SK-N-SH (cell line): ENCODE results near the gene STRN. TPM values are rescaled to one million over a fixed set of nuclear protein-coding genes. Genes with fewer than 3 reads are reported as not detected.

Source experiments
- CTCF ChIA-PET: fragments of 300-600, 350-600 bp; formaldehyde crosslinking; extraction: SDS; loops from one replicate; lab custom pipeline; 2021; lab: Yijun Ruan, JAX
- POLR2A ChIA-PET: fragments of 350-600 bp; sonication (Branson Sonifier 250); formaldehyde crosslinking; extraction: SDS; loops from one replicate; lab custom pipeline; 2020; ENCODE audit warnings: antibody characterized with exemption, inconsistent platforms; lab: Yijun Ruan, JAX
- DNase-seq: peaks from one replicate; pipeline ENCODE4 v3.0.0; 2012
- H2AFZ ChIP-seq: fragments of 200-600 bp; sonication (generic); 2 replicates; pipeline ENCODE4 v1.8.1; 2016; ENCODE audit warnings: antibody characterized with exemption, mild to moderate bottlenecking, low read depth
- H3F3A ChIP-seq: fragments of 200-600 bp; sonication (generic); replicated peaks from 2 replicates; pipeline ENCODE3; 2016; ENCODE audit warnings: antibody characterized with exemption, mild to moderate bottlenecking; ENCODE audit not compliant: insufficient read depth
- H3K27ac ChIP-seq, 2 experiments: fragments of 200-500 bp in 1 of 2; fragments of 200-600 bp in 1 of 2; sonication (Bioruptor generic) in 1 of 2; sonication (generic), shearing (Covaris generic) in 1 of 2; 2 replicates each; pipeline versions ENCODE4 v1.5.1 to v1.6.1; 2014 to 2016; ENCODE audit warnings: low read depth in 2 of 2, inconsistent platforms in 1 of 2, low read length in 1 of 2, mild to moderate bottlenecking in 1 of 2, mixed read lengths in 1 of 2
- H3K27me3 ChIP-seq: fragments of 200-600 bp; sonication (generic), shearing (Covaris generic); 2 replicates; pipeline ENCODE4 v1.6.1; 2016; ENCODE audit warnings: mixed run types; ENCODE audit not compliant: insufficient read depth
- H3K36me3 ChIP-seq, 2 experiments: fragments of 200-500 bp in 1 of 2; fragments of 200-600 bp in 1 of 2; sonication (Bioruptor generic) in 1 of 2; sonication (generic) in 1 of 2; replicated peaks in 1 of 2; 2 replicates each; pipeline versions ENCODE3 to v1.5.1; 2014 to 2016; ENCODE audit warnings: low read length in 1 of 2, mild to moderate bottlenecking in 1 of 2; ENCODE audit not compliant: insufficient read depth in 2 of 2, control insufficient read depth in 1 of 2
- H3K4me1 ChIP-seq, 2 experiments: fragments of 200-500 bp in 1 of 2; fragments of 200-600 bp in 1 of 2; sonication (Bioruptor generic) in 1 of 2; sonication (generic), shearing (Covaris generic) in 1 of 2; 2 replicates each; pipeline versions ENCODE4 v1.5.1 to v1.6.1; 2014 to 2016; ENCODE audit warnings: low read depth in 1 of 2, low read length in 1 of 2, mixed run types in 1 of 2; ENCODE audit not compliant: insufficient read depth in 2 of 2, control insufficient read depth in 1 of 2
- H3K4me2 ChIP-seq: fragments of 200-600 bp; sonication (generic), shearing (Covaris generic); 2 replicates; pipeline ENCODE4 v1.6.1; 2017; ENCODE audit warnings: mixed run types
- H3K4me3 ChIP-seq, 2 experiments: fragments of 200-500 bp in 1 of 2; fragments of 200-600 bp in 1 of 2; sonication (Bioruptor generic) in 1 of 2; sonication (generic), shearing (Covaris generic) in 1 of 2; 2 replicates each; pipeline versions ENCODE4 v1.5.1 to v1.8.1; 2014 to 2016; ENCODE audit warnings: low read depth in 2 of 2, inconsistent platforms in 1 of 2, low read length in 1 of 2, mild to moderate bottlenecking in 1 of 2, mixed read lengths in 1 of 2, moderate library complexity in 1 of 2
- H3K79me2 ChIP-seq: fragments of 200-600 bp; sonication (generic); 2 replicates; pipeline ENCODE4 v1.8.1; 2017; ENCODE audit warnings: mild to moderate bottlenecking; ENCODE audit not compliant: insufficient read depth
- H3K9ac ChIP-seq: fragments of 200-600 bp; sonication (generic); 2 replicates; pipeline ENCODE4 v1.6.1; 2017; ENCODE audit warnings: mixed run types
- H3K9me2 ChIP-seq: fragments of 200-600 bp; sonication (generic); 2 replicates; pipeline ENCODE4 v1.6.1; 2017; ENCODE audit warnings: mixed run types
- H3K9me3 ChIP-seq: fragments of 200-600 bp; sonication (generic); 2 replicates; pipeline ENCODE4 v1.6.1; 2017; ENCODE audit warnings: mixed run types, mild to moderate bottlenecking, moderate library complexity
- H4K20me1 ChIP-seq: fragments of 200-600 bp; sonication (generic); 2 replicates; pipeline ENCODE4 v1.6.1; 2017; ENCODE audit warnings: mild to moderate bottlenecking, mixed run types; ENCODE audit not compliant: insufficient read depth
- CHD2 ChIP-seq: fragments of 150-350 bp; IDR thresholded peaks from 2 replicates; pipeline ENCODE4 v1.6.1; 2018; ENCODE audit warnings: low read length; ENCODE audit not compliant: partially characterized antibody
- EZH2phosphoT487 ChIP-seq: fragments of 200-600 bp; sonication (generic); IDR thresholded peaks from 2 replicates; pipeline ENCODE4 v1.6.1; 2017; ENCODE audit warnings: low read depth, mixed run types, mild to moderate bottlenecking, antibody characterized with exemption, moderate library complexity, borderline replicate concordance
- FOXJ3 ChIP-seq: sonication (generic); formaldehyde crosslinking; IDR thresholded peaks from 2 replicates; pipeline ENCODE4 v1.5.1; 2020; ENCODE audit warnings: mild to moderate bottlenecking, missing genetic modification reagents
- FOXM1 ChIP-seq: IDR thresholded peaks from 2 replicates; pipeline ENCODE4 v1.4.0; 2012; ENCODE audit warnings: low read depth, mild to moderate bottlenecking
- GATA2 ChIP-seq: sonication (generic); formaldehyde crosslinking; IDR thresholded peaks from 2 replicates; pipeline ENCODE4 v1.5.0; 2020; ENCODE audit warnings: mild to moderate bottlenecking, missing genetic modification reagents
- JUND ChIP-seq: IDR thresholded peaks from 2 replicates; pipeline ENCODE4 v1.4.0; 2012
- MEF2A ChIP-seq: IDR thresholded peaks from 2 replicates; pipeline ENCODE4 v1.4.0; 2012; ENCODE audit warnings: low read depth, borderline replicate concordance
- POLR2AphosphoS5 ChIP-seq: IDR thresholded peaks from 2 replicates; pipeline ENCODE4 v1.6.1; 2012; ENCODE audit warnings: low read depth, low read length
- RAD21 ChIP-seq: IDR thresholded peaks from 2 replicates; pipeline ENCODE4 v1.6.1; 2012; ENCODE audit warnings: mild to moderate bottlenecking, low read length
- RCOR1 ChIP-seq: fragments of 150-350 bp; IDR thresholded peaks from 2 replicates; pipeline ENCODE4 v1.6.1; 2017; ENCODE audit warnings: antibody characterized with exemption, low read length
- RFX5 ChIP-seq: IDR thresholded peaks from 2 replicates; pipeline ENCODE4 v1.6.1; 2012; ENCODE audit warnings: mild to moderate bottlenecking, improper control_type of control experiment, low read length
- RXRA ChIP-seq: IDR thresholded peaks from 2 replicates; pipeline ENCODE4 v1.4.0; 2012; ENCODE audit warnings: low read depth, mild to moderate bottlenecking, borderline replicate concordance
- SMC3 ChIP-seq: IDR thresholded peaks from 2 replicates; pipeline ENCODE4 v1.6.1; 2012; ENCODE audit warnings: low read depth, low read length, improper control_type of control experiment
- TAF1 ChIP-seq: IDR thresholded peaks from 2 replicates; pipeline ENCODE4 v1.6.1; 2012; ENCODE audit warnings: low read depth, mild to moderate bottlenecking, low read length, moderate library complexity, borderline replicate concordance
- TEAD4 ChIP-seq: IDR thresholded peaks from 2 replicates; pipeline ENCODE4 v1.4.0; 2012; ENCODE audit warnings: mild to moderate bottlenecking, borderline replicate concordance; ENCODE audit not compliant: insufficient read depth
- YY1 ChIP-seq: IDR thresholded peaks from 2 replicates; pipeline ENCODE4 v1.4.0; 2012; ENCODE audit warnings: low read depth, mild to moderate bottlenecking
- WGBS: methylation state at CpG from one replicate; pipeline ENCODE4 v1.1.6; 2017; ENCODE audit warnings: low lambda C conversion rate; 5-methylcytosine and 5-hydroxymethylcytosine counted together
- polyA plus RNA-seq, 3 experiments: library from polyadenylated mRNA; depleted of rRNA; stranded (reverse); fragments of >200 nt; gene quantifications; 2 replicates each; pipeline ENCODE4 v1.2.3, GENCODE V29; 2012
- TF ChIP-seq, protein P1 (sequence below): IDR thresholded peaks from 2 replicates; pipeline ENCODE4 v1.6.1; 2012; ENCODE audit warnings: mild to moderate bottlenecking, low read depth, low read length, moderate library complexity
- TF ChIP-seq, protein P2 (sequence below): fragments of 200-600 bp; sonication (generic); IDR thresholded peaks from 2 replicates; pipeline ENCODE4 v1.6.1; 2017; ENCODE audit warnings: antibody characterized with exemption, mild to moderate bottlenecking, moderate library complexity
- TF ChIP-seq, protein P3 (sequence below): IDR thresholded peaks from 2 replicates; pipeline ENCODE4 v1.4.0; 2012; ENCODE audit warnings: low read depth, borderline replicate concordance
- TF ChIP-seq, protein P4 (sequence below): IDR thresholded peaks from 2 replicates; pipeline ENCODE4 v1.4.0; 2012; ENCODE audit warnings: low read depth, borderline replicate concordance

Gene STRN
- polyA plus RNA-seq, 1 of the 3 experiments (the other 2 are of a cell fraction): 4.8 TPM

DNA sequence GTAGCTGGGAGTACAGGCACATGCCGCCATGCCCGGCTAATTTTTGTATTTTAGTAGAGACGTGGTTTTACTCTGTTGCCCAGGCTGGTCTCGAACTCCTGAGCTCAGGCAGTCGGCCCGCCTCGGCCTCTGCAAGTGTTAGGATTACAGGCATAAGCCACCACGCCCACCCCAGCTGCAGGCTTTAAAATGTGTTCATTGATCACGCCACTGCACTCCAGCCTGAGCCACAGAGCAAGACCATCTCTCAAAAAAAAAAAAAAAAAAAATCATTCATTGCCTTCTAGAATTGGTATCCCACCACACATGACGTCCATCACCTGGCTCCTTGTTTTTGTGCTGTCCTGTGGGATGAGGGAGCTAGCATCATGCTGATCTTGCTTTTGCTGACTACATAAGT lies 142.5 kb downstream of the STRN start:
- H3K4me1 ChIP-seq: no peaks in the 10 kb centered on the region
- no peaks in the 10 kb centered on the region; the same call in 1 of the 2 replicates for H3K9me3 ChIP-seq
- no peaks in the 10 kb centered on the region for H4K20me1 ChIP-seq
- no peak overlapping the region for H2AFZ ChIP-seq
- POLR2A ChIA-PET: no interaction called here
- TF ChIP-seq RCOR1 (no peak), CHD2 (no peak), GATA2 (CRISPR knock-in tag) (no peak), FOXJ3 (no peak), FOXM1 (no peak), RAD21 (no peak), POLR2AphosphoS5 (no peak), RXRA (no peak), EZH2phosphoT487 (no peak), JUND (no peak)
- TF ChIP-seq, protein P1, sequence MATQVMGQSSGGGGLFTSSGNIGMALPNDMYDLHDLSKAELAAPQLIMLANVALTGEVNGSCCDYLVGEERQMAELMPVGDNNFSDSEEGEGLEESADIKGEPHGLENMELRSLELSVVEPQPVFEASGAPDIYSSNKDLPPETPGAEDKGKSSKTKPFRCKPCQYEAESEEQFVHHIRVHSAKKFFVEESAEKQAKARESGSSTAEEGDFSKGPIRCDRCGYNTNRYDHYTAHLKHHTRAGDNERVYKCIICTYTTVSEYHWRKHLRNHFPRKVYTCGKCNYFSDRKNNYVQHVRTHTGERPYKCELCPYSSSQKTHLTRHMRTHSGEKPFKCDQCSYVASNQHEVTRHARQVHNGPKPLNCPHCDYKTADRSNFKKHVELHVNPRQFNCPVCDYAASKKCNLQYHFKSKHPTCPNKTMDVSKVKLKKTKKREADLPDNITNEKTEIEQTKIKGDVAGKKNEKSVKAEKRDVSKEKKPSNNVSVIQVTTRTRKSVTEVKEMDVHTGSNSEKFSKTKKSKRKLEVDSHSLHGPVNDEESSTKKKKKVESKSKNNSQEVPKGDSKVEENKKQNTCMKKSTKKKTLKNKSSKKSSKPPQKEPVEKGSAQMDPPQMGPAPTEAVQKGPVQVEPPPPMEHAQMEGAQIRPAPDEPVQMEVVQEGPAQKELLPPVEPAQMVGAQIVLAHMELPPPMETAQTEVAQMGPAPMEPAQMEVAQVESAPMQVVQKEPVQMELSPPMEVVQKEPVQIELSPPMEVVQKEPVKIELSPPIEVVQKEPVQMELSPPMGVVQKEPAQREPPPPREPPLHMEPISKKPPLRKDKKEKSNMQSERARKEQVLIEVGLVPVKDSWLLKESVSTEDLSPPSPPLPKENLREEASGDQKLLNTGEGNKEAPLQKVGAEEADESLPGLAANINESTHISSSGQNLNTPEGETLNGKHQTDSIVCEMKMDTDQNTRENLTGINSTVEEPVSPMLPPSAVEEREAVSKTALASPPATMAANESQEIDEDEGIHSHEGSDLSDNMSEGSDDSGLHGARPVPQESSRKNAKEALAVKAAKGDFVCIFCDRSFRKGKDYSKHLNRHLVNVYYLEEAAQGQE: no peak
- H3K9ac ChIP-seq: no peak overlapping the region
- no peak overlapping the region for H3K4me3 ChIP-seq
- no peaks in the 10 kb centered on the region for H3K79me2 ChIP-seq
- no peaks in the 10 kb centered on the region for H3F3A ChIP-seq
- WGBS: 82% methylated on average over 10 of the region's 10 CpGs
- H3K4me2 ChIP-seq: no peak overlapping the region
- H3K36me3 ChIP-seq: no peaks in the 10 kb centered on the region
- CTCF ChIA-PET: interaction anchor here (1.3 kb wide), 1 partner anchor 20 kb away, joined by 3 read pairs; no protein-coding TSS in a partner anchor
- no peak overlapping the region for H3K27ac ChIP-seq
- no peak for DNase-seq
- H3K27me3 ChIP-seq: no peaks in the 10 kb centered on the region
- no peaks in the 10 kb centered on the region for H3K9me2 ChIP-seq

DNA sequence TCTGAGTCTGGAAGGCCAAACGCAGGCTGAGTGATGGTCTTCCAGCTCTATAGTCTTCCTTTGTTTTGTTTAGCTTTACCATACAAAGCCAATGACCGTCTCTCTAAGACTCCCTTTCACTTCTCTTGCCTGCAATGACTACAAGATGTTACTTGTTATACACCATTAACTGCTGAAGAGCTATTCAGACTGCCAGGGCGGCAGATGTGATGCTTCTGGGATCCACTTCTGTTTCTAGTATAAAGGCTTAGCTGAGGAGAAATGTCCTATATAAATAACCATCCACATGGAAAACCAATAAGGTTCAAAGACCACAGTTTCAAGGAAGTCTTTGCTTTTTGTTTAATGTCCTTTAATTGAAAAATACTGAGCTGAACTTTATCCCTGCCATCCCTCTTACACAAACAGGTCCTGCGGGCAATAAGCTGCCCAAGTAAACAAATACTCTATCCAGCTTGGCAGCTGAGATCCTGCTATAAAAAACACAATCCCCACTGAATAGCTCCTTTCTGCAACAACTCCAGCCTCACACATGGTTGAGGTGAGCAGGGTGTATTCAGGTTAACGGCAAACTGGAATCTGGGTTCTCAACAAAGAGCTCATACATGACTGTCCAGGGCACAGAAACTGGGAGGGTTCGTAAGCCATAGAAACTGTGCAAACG lies 145.3 kb downstream of the STRN start:
- H2AFZ ChIP-seq: no peak overlapping the region
- no peak overlapping the region for H3K4me3 ChIP-seq
- H3K9me3 ChIP-seq: no peaks in the 10 kb centered on the region
- ChIA-PET CTCF (interaction anchor here (1.0 to 1.8 kb wide), 5 partner anchors 27 to 212 kb away, joined by 3 to 8 read pairs (median 4); no protein-coding TSS in a partner anchor), POLR2A (no interaction called here)
- H3K36me3 ChIP-seq: no peaks in the 10 kb centered on the region
- H4K20me1 ChIP-seq: no peaks in the 10 kb centered on the region
- H3K27me3 ChIP-seq: no peaks in the 10 kb centered on the region
- WGBS: 65% methylated on average over 7 of the region's 7 CpGs
- no peak overlapping the region for H3K27ac ChIP-seq
- H3K4me2 ChIP-seq: no peak overlapping the region
- H3K79me2 ChIP-seq: no peaks in the 10 kb centered on the region
- no peak overlapping the region for H3K9ac ChIP-seq
- DNase-seq: no peak
- H3K4me1 ChIP-seq: no peaks in the 10 kb centered on the region
- no peaks in the 10 kb centered on the region for H3F3A ChIP-seq
- H3K9me2 ChIP-seq: no peaks in the 10 kb centered on the region
- TF ChIP-seq RCOR1 (no peak), RFX5 (no peak), SMC3 (no peak), YY1 (no peak), TAF1 (no peak), TEAD4 (no peak), MEF2A (no peak), RXRA (no peak)
- TF ChIP-seq, protein P2, sequence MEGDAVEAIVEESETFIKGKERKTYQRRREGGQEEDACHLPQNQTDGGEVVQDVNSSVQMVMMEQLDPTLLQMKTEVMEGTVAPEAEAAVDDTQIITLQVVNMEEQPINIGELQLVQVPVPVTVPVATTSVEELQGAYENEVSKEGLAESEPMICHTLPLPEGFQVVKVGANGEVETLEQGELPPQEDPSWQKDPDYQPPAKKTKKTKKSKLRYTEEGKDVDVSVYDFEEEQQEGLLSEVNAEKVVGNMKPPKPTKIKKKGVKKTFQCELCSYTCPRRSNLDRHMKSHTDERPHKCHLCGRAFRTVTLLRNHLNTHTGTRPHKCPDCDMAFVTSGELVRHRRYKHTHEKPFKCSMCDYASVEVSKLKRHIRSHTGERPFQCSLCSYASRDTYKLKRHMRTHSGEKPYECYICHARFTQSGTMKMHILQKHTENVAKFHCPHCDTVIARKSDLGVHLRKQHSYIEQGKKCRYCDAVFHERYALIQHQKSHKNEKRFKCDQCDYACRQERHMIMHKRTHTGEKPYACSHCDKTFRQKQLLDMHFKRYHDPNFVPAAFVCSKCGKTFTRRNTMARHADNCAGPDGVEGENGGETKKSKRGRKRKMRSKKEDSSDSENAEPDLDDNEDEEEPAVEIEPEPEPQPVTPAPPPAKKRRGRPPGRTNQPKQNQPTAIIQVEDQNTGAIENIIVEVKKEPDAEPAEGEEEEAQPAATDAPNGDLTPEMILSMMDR: no peak
- TF ChIP-seq, protein P3, sequence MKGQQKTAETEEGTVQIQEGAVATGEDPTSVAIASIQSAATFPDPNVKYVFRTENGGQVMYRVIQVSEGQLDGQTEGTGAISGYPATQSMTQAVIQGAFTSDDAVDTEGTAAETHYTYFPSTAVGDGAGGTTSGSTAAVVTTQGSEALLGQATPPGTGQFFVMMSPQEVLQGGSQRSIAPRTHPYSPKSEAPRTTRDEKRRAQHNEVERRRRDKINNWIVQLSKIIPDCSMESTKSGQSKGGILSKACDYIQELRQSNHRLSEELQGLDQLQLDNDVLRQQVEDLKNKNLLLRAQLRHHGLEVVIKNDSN: no peak
- TF ChIP-seq, protein P4, sequence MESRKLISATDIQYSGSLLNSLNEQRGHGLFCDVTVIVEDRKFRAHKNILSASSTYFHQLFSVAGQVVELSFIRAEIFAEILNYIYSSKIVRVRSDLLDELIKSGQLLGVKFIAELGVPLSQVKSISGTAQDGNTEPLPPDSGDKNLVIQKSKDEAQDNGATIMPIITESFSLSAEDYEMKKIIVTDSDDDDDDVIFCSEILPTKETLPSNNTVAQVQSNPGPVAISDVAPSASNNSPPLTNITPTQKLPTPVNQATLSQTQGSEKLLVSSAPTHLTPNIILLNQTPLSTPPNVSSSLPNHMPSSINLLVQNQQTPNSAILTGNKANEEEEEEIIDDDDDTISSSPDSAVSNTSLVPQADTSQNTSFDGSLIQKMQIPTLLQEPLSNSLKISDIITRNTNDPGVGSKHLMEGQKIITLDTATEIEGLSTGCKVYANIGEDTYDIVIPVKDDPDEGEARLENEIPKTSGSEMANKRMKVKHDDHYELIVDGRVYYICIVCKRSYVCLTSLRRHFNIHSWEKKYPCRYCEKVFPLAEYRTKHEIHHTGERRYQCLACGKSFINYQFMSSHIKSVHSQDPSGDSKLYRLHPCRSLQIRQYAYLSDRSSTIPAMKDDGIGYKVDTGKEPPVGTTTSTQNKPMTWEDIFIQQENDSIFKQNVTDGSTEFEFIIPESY: no peak
